GM12878 (cell line): Measurements from ENCODE around the gene PLK4. TPM values are rescaled to one million over a fixed set of nuclear protein-coding genes. Genes with fewer than 3 reads are reported as not detected.

Source experiments
- ATF7 ChIP-seq: fragments of 450-650 bp; IDR thresholded peaks from 2 replicates; pipeline ENCODE4 v1.6.1; 2016; ENCODE audit warnings: low read depth, mild to moderate bottlenecking
- BHLHE40 ChIP-seq, 2 experiments: fragments of 450-650 bp in 1 of 2; IDR thresholded peaks; 2 replicates each; pipeline ENCODE4 v1.6.1; 2011 to 2017; ENCODE audit warnings: low read depth in 2 of 2, borderline replicate concordance in 1 of 2, improper control_type of control experiment in 1 of 2, low read length in 1 of 2, mild to moderate bottlenecking in 1 of 2
- CBFB ChIP-seq: IDR thresholded peaks from 2 replicates; pipeline ENCODE4 v1.6.1; 2016; ENCODE audit warnings: antibody characterized with exemption, low read depth
- CREM ChIP-seq: IDR thresholded peaks from 2 replicates; pipeline ENCODE4 v1.6.1; 2014; ENCODE audit warnings: antibody characterized with exemption, low read depth
- E2F4 ChIP-seq: IDR thresholded peaks from 2 replicates; pipeline ENCODE4 v1.6.1; 2012; ENCODE audit warnings: low read depth, low read length, improper control_type of control experiment
- EED ChIP-seq: sonication (generic); IDR thresholded peaks from 2 replicates; pipeline ENCODE4 v1.6.1; 2016; ENCODE audit warnings: antibody characterized with exemption, low read depth
- EGR1 ChIP-seq, 2 experiments: IDR thresholded peaks; 1 replicate in 1 of 2; 2 replicates in 1 of 2; pipeline ENCODE4 v1.6.1; 2011 to 2012; ENCODE audit warnings: low read depth in 2 of 2, low read length in 2 of 2, borderline replicate concordance in 1 of 2, mild to moderate bottlenecking in 1 of 2, moderate library complexity in 1 of 2
- EP300 ChIP-seq, 2 experiments: fragments of 150-350 bp in 1 of 2; IDR thresholded peaks; 2 replicates each; pipeline ENCODE4 v1.6.1; 2011 to 2012; ENCODE audit warnings: low read depth in 2 of 2, low read length in 2 of 2, borderline replicate concordance in 1 of 2, improper control_type of control experiment in 1 of 2, inconsistent platforms in 1 of 2; ENCODE audit not compliant: control insufficient read depth in 1 of 2
- HCFC1 ChIP-seq: fragments of 150-350 bp; IDR thresholded peaks from 2 replicates; pipeline ENCODE4 v1.6.1; 2014; ENCODE audit warnings: low read length
- IRF3 ChIP-seq: fragments of 450-650 bp; IDR thresholded peaks from 2 replicates; pipeline ENCODE4 v1.6.1; 2014; ENCODE audit warnings: mild to moderate bottlenecking
- MEF2B ChIP-seq: fragments of 450-650 bp; IDR thresholded peaks from 2 replicates; pipeline ENCODE4 v1.6.1; 2018; ENCODE audit warnings: mild to moderate bottlenecking, moderate library complexity; ENCODE audit not compliant: partially characterized antibody, poor library complexity, severe bottlenecking
- MTA2 ChIP-seq: fragments of 450-650 bp; IDR thresholded peaks from 2 replicates; pipeline ENCODE4 v1.6.1; 2016; ENCODE audit warnings: low read depth, mild to moderate bottlenecking, moderate library complexity
- MYB ChIP-seq: fragments of 150-350 bp; IDR thresholded peaks from 2 replicates; pipeline ENCODE4 v1.6.1; 2014; ENCODE audit warnings: mild to moderate bottlenecking, low read depth, low read length, borderline replicate concordance
- POLR2AphosphoS5 ChIP-seq: IDR thresholded peaks from 2 replicates; pipeline ENCODE4 v1.6.1; 2011; ENCODE audit warnings: mild to moderate bottlenecking, low read length, inconsistent platforms
- RAD51 ChIP-seq: fragments of 450-650 bp; IDR thresholded peaks from 2 replicates; pipeline ENCODE4 v1.6.1; 2016; ENCODE audit warnings: moderate library complexity, mild to moderate bottlenecking, inconsistent platforms
- RELB ChIP-seq: fragments of 450-650 bp; IDR thresholded peaks from 2 replicates; pipeline ENCODE4 v1.6.1; 2017; ENCODE audit warnings: low read depth, mild to moderate bottlenecking, moderate library complexity
- SIX5 ChIP-seq: IDR thresholded peaks from 2 replicates; pipeline ENCODE4 v1.6.1; 2011; ENCODE audit warnings: mild to moderate bottlenecking, low read depth, low read length, moderate library complexity; ENCODE audit not compliant: severe bottlenecking
- SREBF2 ChIP-seq: IDR thresholded peaks from 2 replicates; pipeline ENCODE4 v1.6.1; 2012; ENCODE audit warnings: mild to moderate bottlenecking, low read length
- SRF ChIP-seq, 2 experiments: IDR thresholded peaks; 2 replicates each; pipeline ENCODE4 v1.6.1; 2011; ENCODE audit warnings: low read depth in 2 of 2, low read length in 2 of 2, mild to moderate bottlenecking in 1 of 2, moderate library complexity in 1 of 2
- STAT3 ChIP-seq: IDR thresholded peaks from 2 replicates; pipeline ENCODE4 v1.6.1; 2011; ENCODE audit warnings: low read depth, low read length, improper control_type of control experiment
- SUZ12 ChIP-seq: fragments of 200-600 bp; sonication (generic); IDR thresholded peaks from one replicate; pipeline ENCODE4 v1.6.1; 2018; ENCODE audit warnings: antibody characterized with exemption, mild to moderate bottlenecking; ENCODE audit not compliant: unreplicated experiment
- TCF3 ChIP-seq: IDR thresholded peaks from 2 replicates; pipeline ENCODE4 v1.6.1; 2012; ENCODE audit warnings: low read depth, mild to moderate bottlenecking, low read length, borderline replicate concordance; ENCODE audit not compliant: insufficient read depth
- YBX1 ChIP-seq: fragments of 450-650 bp; IDR thresholded peaks from 2 replicates; pipeline ENCODE4 v1.6.1; 2016; ENCODE audit warnings: antibody characterized with exemption
- ZBTB33 ChIP-seq: fragments of 450-650 bp; IDR thresholded peaks from 2 replicates; pipeline ENCODE4 v1.6.1; 2017; ENCODE audit warnings: mild to moderate bottlenecking
- polyA plus RNA-seq, 11 experiments: library from polyadenylated mRNA; depleted of rRNA in 4 of 11; unstranded in 6 of 11; stranded (reverse) in 5 of 11; fragments of >200 nt; fragmentation: Nextera tagmentation in 4 of 11; fragmentation: Illumina TruSeq in 1 of 11; extraction: Ambion mirVana in 4 of 11; extraction: Trizol in 1 of 11; gene quantifications; 1 replicate in 1 of 11; 2 replicates in 10 of 11; pipeline versions ENCODE4 v1.2.1 to v1.2.3, GENCODE V29; 2011 to 2016; ENCODE audit warnings: inconsistent platforms in 2 of 11, missing spikeins in 2 of 11, low read depth in 1 of 11
- total RNA-seq, 4 experiments: library from RNA; depleted of rRNA in 3 of 4; stranded (reverse); fragments of >200 nt in 3 of 4; fragmentation: Illumina TruSeq in 1 of 4; extraction: Trizol in 1 of 4; gene quantifications; 2 replicates each; pipeline versions ENCODE4 v1.2.1 to v1.2.3, GENCODE V29; 2013 to 2021

PLK4 gene
- total and polyA plus RNA-seq, 10 of the 15 experiments (the other 5 are each of a cell fraction or from before 2014, with no cell fraction given): 16.6 to 55.3 (median 45.8) TPM

- TF ChIP-seq POLR2AphosphoS5: peak; percentile 76; the same call in 1 of the 2 replicates
- no peak for TF ChIP-seq SUZ12
- peak; percentile 46; the same call in 1 of the 2 replicates for TF ChIP-seq EED
- TF ChIP-seq SREBF2: no peak
- peak; percentile 38; the same call in 1 of the 2 replicates for TF ChIP-seq HCFC1
- TF ChIP-seq ATF7: peak; percentile 96
- TF ChIP-seq SRF (IDR thresholded peaks at IDR 0.05; ENCODE audit: low read depth in 2 of 2, low read length in 2 of 2): no peak
- no peak for TF ChIP-seq EGR1 (IDR thresholded peaks at IDR 0.05; ENCODE audit: borderline replicate concordance in 1 of 2, low read depth in 2 of 2, low read length in 2 of 2)
- TF ChIP-seq MTA2: no peak
- TF ChIP-seq STAT3: no peak
- no peak for TF ChIP-seq MYB
- no peak for TF ChIP-seq RAD51
- TF ChIP-seq CBFB: peak; percentile 83; the same call in 1 of the 2 replicates
- no peak for TF ChIP-seq ZBTB33
- TF ChIP-seq TCF3: peak; percentile 35; the same call in 1 of the 2 replicates
- no peak for TF ChIP-seq YBX1
- TF ChIP-seq BHLHE40 (IDR thresholded peaks at IDR 0.05; ENCODE audit: borderline replicate concordance in 1 of 2, low read depth in 2 of 2, low read length in 1 of 2): no peak
- TF ChIP-seq IRF3: peak; percentile 43; the same call in 1 of the 2 replicates
- TF ChIP-seq MEF2B: no peak
- TF ChIP-seq EP300 (IDR thresholded peaks at IDR 0.05; ENCODE audit: borderline replicate concordance in 1 of 2, control insufficient read depth in 1 of 2, low read depth in 2 of 2, low read length in 2 of 2): 0 out of 4 replicates have a peak, but pooled peaks of 1 of the 2 experiments have one; percentile 44
- TF ChIP-seq SIX5: no peak
- peak; percentile 84 for TF ChIP-seq CREM
- peak; percentile 96 for TF ChIP-seq E2F4
- peak; percentile 89 for TF ChIP-seq RELB
These were observed at the start of gene PLK4 (continued) for GRCh38 chr4:127880763-127881562.
